Measurements from ENCODE around the gene LHFPL2. TPM values are rescaled to one million over a fixed set of nuclear protein-coding genes. Genes with fewer than 3 reads are reported as not detected.
"Not testable (repeated sequence)": the region's sequence is repeated elsewhere in the genome, so short reads cannot be mapped to it uniquely, and the experiment has no call there.

The LHFPL2 gene
- total RNA-seq, 2 experiments from 2014 or later = 0.20 TPM; not detected in 1

DNA sequence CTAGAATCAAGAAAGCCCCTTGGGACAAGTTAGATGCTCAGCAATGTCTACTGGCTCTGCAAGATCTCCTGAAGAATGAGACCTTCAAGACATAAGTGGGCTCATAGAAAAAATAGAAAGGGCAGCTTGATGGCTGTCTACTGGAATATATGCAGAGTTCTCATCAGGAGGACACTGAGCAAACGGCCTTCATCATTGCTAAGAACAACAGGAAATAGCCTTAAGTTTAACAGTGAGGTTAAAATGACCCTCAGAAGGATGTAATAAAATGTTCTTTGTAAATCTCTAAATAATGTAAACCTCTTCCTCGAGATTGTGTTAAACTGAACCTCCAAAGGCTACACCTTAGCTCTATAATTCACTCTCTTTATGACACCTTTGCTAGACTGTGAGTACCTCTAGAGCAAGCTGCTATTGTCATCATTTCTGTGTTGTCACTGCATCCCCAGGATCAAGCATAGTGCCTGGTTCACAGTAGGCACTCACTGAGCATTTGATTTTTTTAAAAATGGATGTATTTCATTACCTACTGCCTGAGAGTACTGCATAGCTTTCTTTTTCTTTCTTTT is 22.2 kb upstream of the LHFPL2 start:
- TF ChIP-seq, protein P1, sequence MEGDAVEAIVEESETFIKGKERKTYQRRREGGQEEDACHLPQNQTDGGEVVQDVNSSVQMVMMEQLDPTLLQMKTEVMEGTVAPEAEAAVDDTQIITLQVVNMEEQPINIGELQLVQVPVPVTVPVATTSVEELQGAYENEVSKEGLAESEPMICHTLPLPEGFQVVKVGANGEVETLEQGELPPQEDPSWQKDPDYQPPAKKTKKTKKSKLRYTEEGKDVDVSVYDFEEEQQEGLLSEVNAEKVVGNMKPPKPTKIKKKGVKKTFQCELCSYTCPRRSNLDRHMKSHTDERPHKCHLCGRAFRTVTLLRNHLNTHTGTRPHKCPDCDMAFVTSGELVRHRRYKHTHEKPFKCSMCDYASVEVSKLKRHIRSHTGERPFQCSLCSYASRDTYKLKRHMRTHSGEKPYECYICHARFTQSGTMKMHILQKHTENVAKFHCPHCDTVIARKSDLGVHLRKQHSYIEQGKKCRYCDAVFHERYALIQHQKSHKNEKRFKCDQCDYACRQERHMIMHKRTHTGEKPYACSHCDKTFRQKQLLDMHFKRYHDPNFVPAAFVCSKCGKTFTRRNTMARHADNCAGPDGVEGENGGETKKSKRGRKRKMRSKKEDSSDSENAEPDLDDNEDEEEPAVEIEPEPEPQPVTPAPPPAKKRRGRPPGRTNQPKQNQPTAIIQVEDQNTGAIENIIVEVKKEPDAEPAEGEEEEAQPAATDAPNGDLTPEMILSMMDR (IDR thresholded peaks at IDR 0.05) = no peak
- intact Hi-C loops (cut with micrococcal nuclease) = no loop called here
- Mint-ChIP-seq H3K27ac (no peak overlapping the region), H3K9me3 (no peaks in the 10 kb centered on the region), H3K4me1 (ENCODE audit: low read depth) (no peaks in the 10 kb centered on the region), H3K36me3 (ENCODE audit: low read depth) (no peaks in the 10 kb centered on the region), H3K4me3 (no peak overlapping the region), H3K27me3 (peaks cover 7% of the 10 kb centered on the region)
- ChIA-PET POLR2A (no interaction called here), CTCF (no interaction called here)
- ATAC-seq (no peak), DNase-seq (no peak)

DNA sequence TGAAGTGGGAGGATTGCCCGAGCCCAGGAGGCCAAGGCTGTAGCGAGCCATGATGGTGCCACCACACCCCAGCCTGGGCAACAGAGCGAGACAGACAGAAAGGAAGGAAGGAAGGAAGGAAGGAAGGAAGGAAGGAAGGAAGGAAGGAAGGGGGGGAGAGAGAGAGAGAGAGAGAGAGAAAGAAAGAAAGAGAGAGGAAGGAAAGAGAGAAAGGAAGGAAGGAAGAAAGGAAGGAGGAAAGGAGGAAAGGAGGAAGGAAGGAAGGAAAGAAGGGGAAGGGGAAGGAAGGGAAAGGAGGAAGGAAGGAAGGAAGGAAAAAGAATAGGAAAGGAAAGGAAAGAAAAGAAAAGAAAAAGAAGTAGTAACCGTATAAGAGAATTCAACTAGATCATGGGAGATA is 20.8 kb upstream of the LHFPL2 start:
- Mint-ChIP-seq H3K27me3 (peaks cover 7% of the 10 kb centered on the region), H3K4me1 (ENCODE audit: low read depth) (no peaks in the 10 kb centered on the region), H3K36me3 (ENCODE audit: low read depth) (no peaks in the 10 kb centered on the region), H3K27ac (no peak overlapping the region), H3K4me3 (no peak overlapping the region), H3K9me3 (no peaks in the 10 kb centered on the region)
- ChIA-PET POLR2A (no interaction called here), CTCF (no interaction called here)
- ATAC-seq (no peak), DNase-seq (no peak)
- intact Hi-C loops (cut with micrococcal nuclease) = no loop called here
- TF ChIP-seq, protein P1 (IDR thresholded peaks at IDR 0.05) = no peak

DNA sequence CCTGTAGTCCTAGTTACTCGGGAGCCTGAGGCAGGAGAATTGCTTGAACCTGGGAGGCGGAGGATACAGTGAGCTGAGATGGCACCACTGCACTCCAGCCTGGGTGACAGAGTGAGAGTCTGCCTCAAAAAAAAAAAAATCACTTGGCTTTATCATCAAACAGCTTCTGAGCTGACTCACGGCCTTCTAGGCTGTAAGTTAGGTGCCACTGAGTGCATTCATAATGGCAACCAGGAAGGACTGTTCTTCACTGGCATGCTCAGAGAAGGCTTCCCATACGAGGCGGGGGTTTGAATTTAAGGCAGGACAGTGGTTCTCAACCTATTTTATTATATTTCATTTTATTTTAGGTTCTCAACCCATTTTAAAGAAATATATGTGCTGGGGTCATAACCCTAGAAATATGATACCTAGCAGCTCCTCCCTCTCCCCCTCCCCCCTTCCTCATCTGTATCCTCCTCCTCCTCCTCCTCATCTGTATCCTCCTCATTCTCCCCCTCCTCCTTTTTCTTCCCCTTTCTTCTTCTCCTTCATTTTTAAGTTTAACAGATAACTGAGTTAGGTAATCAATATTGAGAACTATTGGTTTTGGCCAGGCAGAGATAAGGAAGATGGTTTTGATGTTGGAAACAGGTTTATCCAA is 19.0 kb upstream of the LHFPL2 start:
- ChIA-PET CTCF (no interaction called here), POLR2A (no interaction called here)
- no peaks in the 10 kb centered on the region for H3K4me1 Mint-ChIP-seq (ENCODE audit: low read depth)
- no peak overlapping the region for H3K27ac Mint-ChIP-seq
- DNase-seq (no peak), ATAC-seq (no peak)
- intact Hi-C loops (cut with micrococcal nuclease) = no loop called here
- H3K4me3 Mint-ChIP-seq = no peak overlapping the region
- peaks cover 3% of the 10 kb centered on the region for H3K27me3 Mint-ChIP-seq
- no peaks in the 10 kb centered on the region for H3K36me3 Mint-ChIP-seq (ENCODE audit: low read depth)
- TF ChIP-seq, protein P1 (IDR thresholded peaks at IDR 0.05) = no peak
- H3K9me3 Mint-ChIP-seq = no peaks in the 10 kb centered on the region

DNA sequence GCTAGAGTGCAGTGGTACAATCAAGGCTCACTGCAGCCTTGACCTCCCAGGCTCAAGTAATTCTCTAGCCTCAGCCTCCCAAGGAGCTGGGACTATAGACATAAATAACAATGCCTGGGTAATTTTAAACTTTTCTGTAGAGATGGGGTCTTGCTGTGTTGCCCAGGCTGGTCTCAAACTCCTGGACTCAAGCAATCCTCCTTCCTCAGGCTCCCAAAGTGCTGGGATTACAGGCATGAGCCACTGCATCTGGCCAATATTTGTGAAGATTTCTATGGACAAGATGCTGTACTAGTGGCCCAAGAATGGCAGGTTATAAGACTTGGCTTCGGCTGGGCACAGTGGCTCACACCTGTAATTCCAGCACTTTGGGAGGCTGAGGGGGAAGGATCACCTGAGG is 18.4 kb upstream of the LHFPL2 start:
- H3K27ac Mint-ChIP-seq, POLR2A ChIA-PET, H3K27me3 Mint-ChIP-seq: not testable (repeated sequence)

DNA sequence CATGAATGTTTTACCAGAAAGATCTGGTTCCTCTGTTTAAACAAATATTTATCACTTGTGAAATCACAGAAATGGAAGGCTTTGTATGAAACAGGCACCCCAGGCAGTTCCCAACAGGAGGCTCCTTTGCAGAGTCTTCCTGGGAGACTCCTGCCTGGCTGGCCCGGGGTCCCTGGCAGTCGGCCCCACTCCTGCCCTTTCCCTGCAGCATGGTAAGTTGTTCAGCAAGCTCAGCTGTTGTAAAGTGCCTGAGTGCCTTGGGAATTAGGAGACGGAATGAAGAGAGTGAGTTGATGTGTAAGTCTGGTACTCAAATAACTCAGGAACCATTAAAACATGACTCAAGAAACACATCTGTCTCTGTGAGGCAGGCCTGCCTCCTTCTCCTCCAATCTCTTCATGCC is 17.5 kb upstream of the LHFPL2 start:
- H3K27ac Mint-ChIP-seq = no peak overlapping the region
- TF ChIP-seq, protein P1 (IDR thresholded peaks at IDR 0.05) = no peak
- ChIA-PET CTCF (no interaction called here), POLR2A (interaction anchor here (0.7 kb wide), 1 partner anchor 313 kb away, joined by 3 read pairs; no protein-coding TSS in a partner anchor)
- intact Hi-C loops (cut with micrococcal nuclease) = no loop called here
- no peaks in the 10 kb centered on the region for H3K36me3 Mint-ChIP-seq (ENCODE audit: low read depth)
- DNase-seq (no peak), ATAC-seq (no peak)
- H3K4me1 Mint-ChIP-seq (ENCODE audit: low read depth) = no peaks in the 10 kb centered on the region
- no peaks in the 10 kb centered on the region for H3K9me3 Mint-ChIP-seq
- no peak overlapping the region for H3K4me3 Mint-ChIP-seq
- peaks cover 3% of the 10 kb centered on the region for H3K27me3 Mint-ChIP-seq

More for the DNA sequence above, 18.4 kb upstream of the LHFPL2 start:
- H3K36me3 Mint-ChIP-seq (ENCODE audit: low read depth); DNase-seq; H3K4me1 Mint-ChIP-seq (ENCODE audit: low read depth); ATAC-seq; H3K4me3 Mint-ChIP-seq; intact Hi-C loops (cut with micrococcal nuclease); H3K9me3 Mint-ChIP-seq; CTCF ChIA-PET: not testable (repeated sequence)

All from activated CD8-positive, alpha-beta T cell treated with anti-CD3 and anti-CD28 coated beads for 36 hours (primary cell).